Middle frontal gyrus (tissue), 1 donor: Measurements from ENCODE around the gene NRG4.
A peak's percentile ranks its signal among the peaks of the same experiment; 100 is the strongest.
"Not testable (repeated sequence)": the region's sequence is repeated elsewhere in the genome, so short reads cannot be mapped to it uniquely, and the experiment has no call there.

Experiments used
- DNase-seq: peaks from one replicate; pipeline ENCODE4 v3.0.0-alpha.2; 2015; ENCODE audit warnings: low spot score; ENCODE audit errors: extremely low spot score

NRG4 gene

GRCh38 chr15:75928680-75929608 lies 83.3 kb downstream of the NRG4 start:
- no peak for DNase-seq

- no peak for DNase-seq
Measured at GRCh38 chr15:75927601-75928000, 84.6 kb downstream of the NRG4 start.

GRCh38 chr15:75926931-75927330 lies 85.3 kb downstream of the NRG4 start:
- DNase-seq: no peak

- DNase-seq: no peak
Measured at GRCh38 chr15:75925440-75925839, 86.8 kb downstream of the NRG4 start.

GRCh38 chr15:75924576-75924975 lies 87.6 kb downstream of the NRG4 start:
- no peak for DNase-seq

- no peak for DNase-seq
Measured at GRCh38 chr15:75923756-75924155, 88.5 kb downstream of the NRG4 start.

GRCh38 chr15:75921732-75922703 lies 90.2 kb downstream of the NRG4 start:
- DNase-seq: no peak

- no peak for DNase-seq
Measured at GRCh38 chr15:75920079-75920478, 92.1 kb downstream of the NRG4 start.

GRCh38 chr15:75918135-75918534 lies 94.1 kb downstream of the NRG4 start:
- DNase-seq: no peak

- no peak for DNase-seq
Measured at GRCh38 chr15:75916978-75917377, 95.2 kb downstream of the NRG4 start.

GRCh38 chr15:75910355-75910754 lies 101.9 kb downstream of the NRG4 start:
- not testable (repeated sequence) for DNase-seq

- no peak for DNase-seq
Measured at GRCh38 chr15:75905231-75905630, 107.0 kb downstream of the NRG4 start.

GRCh38 chr15:75903331-75904239 lies 108.6 kb downstream of the NRG4 start, which contains the start of gene FBXO22:
TSS of gene FBXO22 (plus strand) at chr15:75903878. CDS start at chr15:75903964, 86 bp downstream.
- DNase-seq: peak; percentile 78

- DNase-seq: no peak
Measured at GRCh38 chr15:75902129-75902557, 110.1 kb downstream of the NRG4 start.

- DNase-seq: no peak
Measured at GRCh38 chr15:75900577-75900976, 111.6 kb downstream of the NRG4 start.

- DNase-seq: no peak
Measured at GRCh38 chr15:75895731-75896130, 116.5 kb downstream of the NRG4 start.

GRCh38 chr15:75891895-75892294 lies 120.3 kb downstream of the NRG4 start:
- DNase-seq: no peak
